LNCaP clone FGC (cell line): ENCODE data around the gene RNF212.

Source experiments
- DNase-seq: peaks from one replicate; pipeline ENCODE4 v3.0.0-alpha.2; 2011; ENCODE audit warnings: low read depth
- H3K4me3 ChIP-seq: 2 replicates; pipeline ENCODE4 v1.5.1; 2011; ENCODE audit warnings: mild to moderate bottlenecking, low read depth, low read length, control low read depth
- CTCF ChIP-seq: IDR thresholded peaks from 2 replicates; pipeline ENCODE4 v1.5.1; 2012; ENCODE audit warnings: mild to moderate bottlenecking; ENCODE audit not compliant: control insufficient read depth, insufficient read depth; ENCODE audit errors: extremely low read depth

Gene RNF212

GRCh38 chr4:1109333-1109732 lies 4.0 kb downstream of the RNF212 start:
- DNase-seq, result no peak
- H3K4me3 ChIP-seq, result no peak overlapping the region
- TF ChIP-seq CTCF, result no peak

- DNase-seq, result no peak
- H3K4me3 ChIP-seq, result no peak overlapping the region
- no peak for TF ChIP-seq CTCF
Observed at GRCh38 chr4:1105662-1106061, 7.7 kb downstream of the RNF212 start.

GRCh38 chr4:1105067-1105466 lies 8.3 kb downstream of the RNF212 start:
- no peak for TF ChIP-seq CTCF
- H3K4me3 ChIP-seq, result no peak overlapping the region
- no peak for DNase-seq

- TF ChIP-seq CTCF, result no peak
- no peak overlapping the region for H3K4me3 ChIP-seq
- DNase-seq, result no peak
Observed at GRCh38 chr4:1104647-1105046, 8.7 kb downstream of the RNF212 start.

GRCh38 chr4:1099684-1100335 lies 13.6 kb downstream of the RNF212 start:
- no peak for TF ChIP-seq CTCF
- DNase-seq, result no peak
- H3K4me3 ChIP-seq, result no peak overlapping the region

- DNase-seq, result no peak
- no peak for TF ChIP-seq CTCF
- no peak overlapping the region for H3K4me3 ChIP-seq
Observed at GRCh38 chr4:1099270-1099669, 14.1 kb downstream of the RNF212 start.

- TF ChIP-seq CTCF, result no peak
- no peak overlapping the region for H3K4me3 ChIP-seq
- DNase-seq, result no peak
Observed at GRCh38 chr4:1098311-1098925, 14.9 kb downstream of the RNF212 start.
